Activated CD4-positive, alpha-beta T cell treated with anti-CD3 and anti-CD28 coated beads, Interleukin-2, Interleukin-4, amounts not matched to agents 100 ng/mL and 50 ng/mL, durations not matched to agents 16 hours and 8 hours (primary cell): ENCODE measurements around the gene TRPC3.

Experiments used
- DNase-seq: peaks from one replicate; pipeline ENCODE4 v3.0.0-alpha.2; 2020; ENCODE audit warnings: low spot score

TRPC3 gene

DNA sequence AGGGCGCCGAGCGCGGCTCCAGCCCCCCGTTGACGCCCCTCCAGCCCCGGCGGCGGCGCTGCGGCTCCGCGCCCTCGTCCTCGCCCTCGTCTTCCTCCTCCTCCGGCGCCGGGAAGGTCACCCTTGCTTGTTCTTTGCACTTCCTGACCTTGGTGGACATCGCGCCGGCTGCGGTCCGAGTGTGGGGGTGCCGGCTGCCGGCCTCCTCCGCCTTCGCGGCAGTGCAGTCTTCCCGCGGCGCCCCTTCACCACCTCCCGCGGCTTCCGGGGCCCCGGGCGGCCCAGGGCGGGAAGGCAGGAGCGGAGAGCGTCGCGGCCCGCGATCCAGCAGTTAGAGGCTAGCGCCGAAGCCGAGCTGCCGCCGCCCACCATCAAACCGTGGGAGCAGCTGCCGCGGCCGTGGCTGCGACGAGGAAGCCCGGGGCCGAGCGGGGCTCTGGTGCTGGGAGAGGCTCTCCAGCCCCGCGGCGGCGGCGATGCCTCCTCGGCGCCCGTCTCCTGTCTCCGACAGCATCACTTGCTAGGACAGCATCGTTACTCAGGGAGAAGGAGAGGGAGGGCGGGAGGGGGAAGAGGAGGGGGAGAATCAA, at the start of gene TRPC3:
TRPC3 (minus strand) TSS at position 540 of the 590 bp plus-strand sequence; CDS start at position 160, 380 bp downstream.
- no peak for DNase-seq

DNA sequence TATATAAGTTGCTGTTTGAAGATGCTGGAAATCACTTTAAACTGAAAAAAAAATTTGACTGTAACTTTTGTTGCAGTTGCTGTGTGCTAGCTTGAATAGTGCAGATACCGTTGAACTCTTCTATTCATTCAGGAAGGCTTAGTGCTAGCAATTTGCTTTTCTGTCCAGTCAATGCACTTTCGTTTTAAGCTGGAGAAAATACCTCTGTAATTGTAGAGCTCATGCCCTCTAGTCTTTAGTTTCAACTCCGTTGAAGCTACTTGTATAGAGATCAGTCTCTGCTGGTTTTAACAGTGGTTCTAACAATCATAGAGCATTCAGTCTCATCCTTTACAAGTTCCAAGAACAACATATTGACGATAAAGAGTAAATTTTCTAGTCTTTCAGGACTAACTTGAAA, 49.0 kb upstream of the TRPC3 start:
- DNase-seq, result no peak

DNA sequence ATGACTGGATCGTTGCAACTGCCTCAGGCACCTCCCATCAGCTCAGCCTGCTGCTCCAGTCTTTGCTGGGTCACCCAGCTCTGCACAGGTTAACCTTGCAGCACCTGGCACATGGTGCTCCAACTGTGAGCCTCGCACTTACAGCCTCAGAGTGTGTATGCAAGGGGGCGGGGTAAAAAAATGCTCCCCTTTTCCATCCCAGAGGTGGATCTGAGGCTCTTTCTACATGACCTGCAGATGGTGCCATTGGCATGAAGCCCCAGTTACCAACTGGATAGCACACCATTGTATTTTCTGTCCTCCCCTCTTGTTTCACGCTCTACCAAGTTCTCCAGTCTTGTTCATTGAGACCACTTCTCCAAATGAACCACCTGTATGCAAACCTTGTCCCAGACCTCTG, 46.2 kb upstream of the TRPC3 start:
- no peak for DNase-seq

DNA sequence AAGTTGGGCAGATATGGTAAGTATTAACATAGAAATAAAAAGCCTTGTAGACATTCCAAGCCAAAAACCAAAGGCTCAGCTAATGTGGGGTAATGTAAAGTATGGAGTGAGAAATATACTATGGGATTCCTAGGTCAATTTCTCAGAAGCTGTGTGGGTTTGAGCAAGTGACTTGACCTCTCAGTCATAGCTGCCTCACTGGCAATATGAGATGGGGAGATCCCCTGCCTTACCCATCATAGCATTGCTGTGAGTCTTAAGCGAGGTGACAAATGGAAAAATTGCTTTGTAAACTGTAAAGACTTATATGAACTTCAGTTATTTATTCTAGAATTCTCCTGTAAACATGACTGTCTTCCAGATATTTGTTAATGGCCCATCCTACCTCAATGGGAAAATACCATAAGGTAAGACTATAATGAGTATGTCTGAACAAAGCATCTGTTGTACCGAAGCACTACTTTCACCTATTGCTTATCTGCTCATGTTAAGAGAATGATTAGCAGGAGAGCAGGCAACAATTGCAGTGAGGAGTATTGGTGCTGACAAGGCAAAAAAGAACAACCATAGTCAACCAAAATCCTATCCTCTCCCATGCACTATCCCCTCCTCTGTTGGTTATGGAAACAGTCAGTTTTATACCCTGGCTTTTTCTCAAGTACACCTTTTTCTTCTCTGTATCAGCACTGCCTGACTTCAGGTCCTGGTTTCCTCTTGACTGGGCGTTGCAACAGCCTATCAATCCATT, 44.1 kb upstream of the TRPC3 start:
- no peak for DNase-seq

DNA sequence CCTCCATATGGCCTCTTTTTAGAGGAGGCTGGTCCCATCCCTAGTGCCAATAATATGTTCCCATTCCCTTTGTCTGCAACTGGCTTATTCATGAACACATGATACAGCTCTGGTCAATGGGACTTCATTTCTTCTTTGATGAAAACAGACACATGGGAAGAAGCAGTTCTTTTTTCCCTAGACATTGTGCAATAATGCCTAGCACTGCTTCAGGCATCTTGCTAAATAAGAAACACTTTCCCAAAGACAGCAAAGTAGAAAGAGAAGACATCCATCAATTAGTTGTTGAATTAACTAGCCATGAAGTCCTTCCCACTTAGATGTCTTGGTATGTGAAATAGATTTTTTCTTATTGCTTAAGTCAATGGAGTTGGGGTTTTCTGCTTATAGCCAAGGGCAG, 40.1 kb upstream of the TRPC3 start:
- DNase-seq, result no peak

- DNase-seq, result no peak
Observed at GRCh38 chr4:121990489-121990888, 38.6 kb upstream of the TRPC3 start.

DNA sequence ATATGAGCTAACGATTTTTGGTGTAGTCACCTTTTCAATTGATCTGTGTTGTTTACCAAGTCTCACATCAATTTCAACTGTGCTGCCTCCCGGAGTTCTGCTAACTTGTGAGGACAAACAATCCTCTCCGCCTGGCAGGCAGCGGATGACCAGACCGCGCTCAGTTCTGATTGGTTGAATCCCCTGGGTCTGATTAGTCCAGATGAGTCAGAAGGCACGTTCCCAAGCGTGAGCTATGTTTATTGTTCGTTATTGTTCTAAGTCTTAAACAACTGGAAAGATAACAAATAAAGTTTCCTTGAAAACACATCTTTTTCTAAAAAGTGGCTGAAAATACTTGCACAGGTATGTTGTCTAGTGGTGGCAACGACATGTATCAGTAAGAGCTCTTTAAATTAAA, 37.9 kb upstream of the TRPC3 start:
- DNase-seq, result no peak

GRCh38 chr4:121988950-121989349, 37.1 kb upstream of the TRPC3 start:
- DNase-seq, result no peak

- DNase-seq, result no peak
Observed at GRCh38 chr4:121980643-121981042, 28.8 kb upstream of the TRPC3 start.

- no peak for DNase-seq
Observed at GRCh38 chr4:121978172-121978516, 26.3 kb upstream of the TRPC3 start.

- DNase-seq, result peak; percentile 11
Observed at GRCh38 chr4:121977251-121978171, 25.7 kb upstream of the TRPC3 start.

GRCh38 chr4:121975784-121976183, 23.9 kb upstream of the TRPC3 start:
- no peak for DNase-seq

DNA sequence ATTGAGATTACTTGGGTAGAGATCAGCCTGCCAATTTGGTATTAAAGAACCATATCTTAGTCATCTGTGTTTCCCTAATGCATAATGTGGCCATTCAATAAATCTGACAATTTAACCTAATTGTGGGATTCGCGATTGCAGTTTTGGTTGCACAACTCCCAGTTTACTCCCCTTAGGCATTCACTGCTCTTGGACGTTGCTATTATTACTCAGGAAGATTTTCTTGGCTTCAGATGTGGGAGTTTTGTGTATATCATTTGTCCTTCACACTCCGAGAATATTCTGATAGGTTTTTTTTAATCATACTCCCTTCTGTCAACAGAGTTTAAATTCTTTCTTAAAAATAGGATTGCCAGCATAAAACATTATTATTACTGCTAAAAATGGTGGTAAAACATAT, 22.0 kb upstream of the TRPC3 start:
- DNase-seq, result no peak

DNA sequence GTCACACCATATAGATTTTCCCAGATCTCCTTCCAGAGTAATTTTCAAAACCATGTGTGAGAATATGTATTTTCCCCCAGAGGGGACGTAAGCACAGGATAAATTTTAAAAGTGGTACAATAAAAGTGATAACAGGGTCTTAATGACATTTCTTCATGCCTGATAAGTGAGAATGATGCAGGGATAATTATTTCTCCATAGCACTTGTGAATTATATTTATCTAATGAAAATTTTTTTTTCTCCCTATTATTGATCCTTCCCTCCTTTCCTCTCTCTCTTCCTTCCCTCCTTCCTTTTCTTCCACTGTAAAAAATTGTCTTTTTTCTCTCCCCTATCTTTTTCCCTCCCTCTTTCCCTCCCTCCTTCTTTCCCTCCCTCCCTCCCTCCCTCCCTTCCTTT, 17.0 kb upstream of the TRPC3 start:
- no peak for DNase-seq

- DNase-seq, result no peak
Observed at GRCh38 chr4:121964958-121965357, 13.1 kb upstream of the TRPC3 start.

DNA sequence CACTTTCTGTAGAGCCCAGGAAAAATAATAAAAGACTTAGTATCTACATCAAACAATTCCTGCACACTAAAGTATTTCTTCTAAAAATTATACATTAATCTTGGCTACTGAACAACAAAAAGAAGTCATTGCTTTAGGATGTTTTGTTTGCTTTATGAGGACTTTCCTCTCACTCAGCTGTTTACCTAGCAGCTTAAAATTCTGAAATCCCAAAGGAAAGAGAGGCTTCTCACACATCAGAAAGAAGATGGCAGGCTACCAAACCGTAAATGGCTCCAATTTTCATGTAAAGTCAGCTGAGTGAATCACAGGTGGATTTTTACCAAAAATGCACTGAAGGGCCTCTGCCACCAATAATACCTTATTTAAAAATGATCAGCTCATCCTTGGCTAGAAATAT, 9.0 kb upstream of the TRPC3 start:
- DNase-seq, result no peak

DNA sequence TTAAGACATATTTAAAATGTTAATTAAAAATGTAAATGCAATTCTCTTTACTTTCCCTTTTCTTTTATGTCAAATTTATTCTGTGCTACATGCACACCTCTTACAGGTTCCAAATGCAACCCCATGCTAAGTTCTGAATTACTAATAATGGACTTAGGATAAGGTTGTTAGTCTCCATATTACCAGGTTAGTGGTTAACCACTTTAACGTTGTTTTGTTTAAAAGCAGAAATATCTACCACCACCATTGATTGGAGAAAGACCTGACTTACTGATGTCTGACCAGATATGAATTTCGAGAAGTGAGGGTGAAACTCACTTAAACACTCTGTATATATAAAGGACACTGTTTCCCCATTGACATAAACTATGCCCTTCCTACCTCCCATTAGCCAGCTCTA, 6.9 kb upstream of the TRPC3 start:
- DNase-seq, result no peak

GRCh38 chr4:121957266-121957665, 5.4 kb upstream of the TRPC3 start:
- no peak for DNase-seq

- DNase-seq, result no peak
Observed at GRCh38 chr4:121953860-121954259, 2.0 kb upstream of the TRPC3 start.

- no peak for DNase-seq
Observed at GRCh38 chr4:121952290-121952689, 430 bp upstream of the TRPC3 start.

- no peak for DNase-seq
Observed at GRCh38 chr4:121950680-121951520, 960 bp downstream of the TRPC3 start.

DNA sequence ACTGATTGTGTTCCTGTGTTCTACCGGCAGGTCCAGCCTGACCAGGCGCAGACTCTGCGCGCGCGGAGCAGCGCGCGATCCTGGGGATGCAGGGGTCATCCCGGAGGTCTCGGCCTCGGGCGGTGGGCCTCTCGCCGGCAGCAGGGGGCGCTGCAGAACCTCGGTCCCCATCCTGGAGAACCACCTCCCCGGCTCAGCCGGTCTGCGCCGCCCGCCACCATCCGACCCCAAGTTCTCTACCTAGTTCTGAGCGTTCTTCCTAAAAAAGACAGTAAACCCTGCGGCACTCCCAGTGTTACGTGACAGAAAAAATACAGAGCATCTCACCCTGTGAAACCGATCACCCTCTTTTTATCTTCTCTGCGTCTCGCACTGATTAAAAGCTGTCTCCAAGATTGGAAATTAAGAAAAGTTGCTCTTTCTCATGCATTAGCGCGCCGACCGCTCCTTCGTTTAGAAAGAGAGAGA, 1.6 kb downstream of the TRPC3 start:
- DNase-seq, result peak; percentile 87
